ENCODE measurements around the gene NDUFAB1. TPM values are rescaled to one million over a fixed set of nuclear protein-coding genes. Genes with fewer than 3 reads are reported as not detected.

NDUFAB1 gene
- total and polyA plus RNA-seq, 2 of the 13 experiments (the other 11 are each of a cell fraction or from before 2014, with no cell fraction given) = 221 to 601 TPM

DNA sequence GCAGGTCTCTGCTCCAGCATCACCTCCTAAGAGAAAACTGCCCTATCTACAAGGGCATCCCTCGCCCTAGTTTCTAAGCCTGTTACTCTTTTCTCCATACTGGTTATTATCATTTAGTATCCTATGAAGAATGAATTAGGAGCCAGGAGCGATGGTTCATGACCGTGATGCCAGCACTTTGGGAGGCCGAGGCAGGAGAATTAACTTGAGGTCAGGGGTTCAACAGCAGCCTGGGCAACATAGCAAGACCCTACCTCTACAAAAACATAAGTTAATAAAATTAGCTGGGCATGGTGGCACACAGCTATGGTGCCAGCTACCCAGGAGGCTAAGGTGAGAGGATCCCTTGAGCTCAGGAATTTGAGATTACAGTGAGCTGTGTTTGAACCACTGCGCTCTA lies 46.2 kb downstream of the NDUFAB1 start:
- Histone ChIP-seq H4K20me1 (ENCODE audit: insufficient read depth, low read length) (no peaks in the 10 kb centered on the region), H3K9ac (ENCODE audit: insufficient read depth, low read depth, low read length) (no peak overlapping the region), H3K4me2 (ENCODE audit: low read depth, low read length) (no peak overlapping the region), H3K4me3 (replicated peaks in 1 of 3; ENCODE audit: insufficient read depth in 1 of 3, low read depth in 2 of 3, low read length in 3 of 3) (no peak overlapping the region), H2AFZ (ENCODE audit: low read length) (no peak overlapping the region), H3K27me3 (ENCODE audit: control insufficient read depth in 1 of 2, insufficient read depth in 2 of 2, low read length in 2 of 2) (no peaks in the 10 kb centered on the region), H3K4me1 (ENCODE audit: insufficient read depth, low read length) (peaks cover 3% of the 10 kb centered on the region), H3K27ac (ENCODE audit: extremely low read length, insufficient read depth, low read length) (no peak overlapping the region), H3K36me3 (replicated peaks in 1 of 2; ENCODE audit: control insufficient read depth in 1 of 2, insufficient read depth in 2 of 2, low read length in 2 of 2) (peaks cover 49 to 76% of the 10 kb centered on the region in 2 experiments), H3K9me3 (ENCODE audit: low read length) (no peaks in the 10 kb centered on the region), H3K79me2 (ENCODE audit: insufficient read depth, low read length) (no peaks in the 10 kb centered on the region)
- no TSS peak for BruUV-seq (replicated peaks)
- in situ Hi-C loops (cut with HindIII; ENCODE audit: extremely low pct_ligation_motif_present, low pct_unique_long_range_greater_than_20kb) (no loop called here), intact Hi-C loops (cut with micrococcal nuclease; ENCODE audit: unreplicated experiment) (no loop called here)
- FAIRE-seq (no peak), ATAC-seq (no peak), DNase-seq (ENCODE audit: low spot score) (no peak)
- TF ChIP-seq ZBTB3 (CRISPR knock-in tag; IDR thresholded peaks at IDR 0.05; ENCODE audit: borderline replicate concordance, low read depth) (no peak), ZNF121 (CRISPR knock-in tag; IDR thresholded peaks at IDR 0.05) (peak; percentile 73)
- ChIA-PET CTCF (ENCODE audit: low intra/inter-chr PET ratio, low total read pairs) (no interaction called here), POLR2A (interaction anchor here (0.7 to 3.2 kb wide), 3 partner anchors 7 to 48 kb away, joined by 3 to 11 read pairs (median 5); partner anchors contain the start of genes EARS2 and UBFD1)
- whole genome bisulfite sequencing (ENCODE audit: low lambda C conversion rate) = 99% methylated on average over 5 of the region's 5 CpGs

DNA sequence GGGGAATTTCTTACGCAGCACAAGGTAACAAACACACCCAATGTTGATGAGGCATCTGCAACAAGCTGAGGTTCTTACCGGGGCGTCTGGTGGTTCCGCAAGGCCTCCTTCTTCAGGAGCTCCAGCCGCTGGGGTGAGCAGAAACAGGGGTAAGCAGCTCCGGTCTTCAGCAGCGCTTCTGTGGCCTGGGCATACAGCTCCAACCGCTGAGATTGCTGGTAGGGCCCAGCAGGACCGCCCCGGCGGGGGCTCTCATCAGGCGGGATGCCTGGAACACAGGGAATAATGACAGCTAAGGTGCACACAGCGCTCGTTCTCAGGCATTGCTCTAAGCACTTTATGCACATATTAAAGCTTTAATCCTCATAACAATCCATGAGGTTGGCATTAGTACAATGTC lies 51.7 kb downstream of the NDUFAB1 start:
- ChIA-PET CTCF (ENCODE audit: low intra/inter-chr PET ratio, low total read pairs) (no interaction called here), POLR2A (interaction anchor here (3.3 kb wide), 1 partner anchor 13 kb away, joined by 16 read pairs; the partner anchor contains the start of genes EARS2 and UBFD1)
- in situ Hi-C loops (cut with HindIII; ENCODE audit: extremely low pct_ligation_motif_present, low pct_unique_long_range_greater_than_20kb) = no loop called here
- peaks cover 4% of the 10 kb centered on the region for H3K79me2 ChIP-seq (ENCODE audit: insufficient read depth, low read length)
- no peak overlapping the region for H3K27ac ChIP-seq (ENCODE audit: extremely low read length, insufficient read depth, low read length)
- intact Hi-C loops (cut with micrococcal nuclease; ENCODE audit: unreplicated experiment) = no loop called here
- no peak overlapping the region for H2AFZ ChIP-seq (ENCODE audit: low read length)
- DNase-seq (ENCODE audit: low spot score) (no peak), FAIRE-seq (no peak), ATAC-seq (no peak)
- no peak overlapping the region for H3K9ac ChIP-seq (ENCODE audit: insufficient read depth, low read depth, low read length)
- H3K36me3 ChIP-seq (replicated peaks in 1 of 2; ENCODE audit: control insufficient read depth in 1 of 2, insufficient read depth in 2 of 2, low read length in 2 of 2) = peaks cover 45 to 71% of the 10 kb centered on the region in 2 experiments
- no peak overlapping the region for H3K4me3 ChIP-seq (replicated peaks in 1 of 3; ENCODE audit: insufficient read depth in 1 of 3, low read depth in 2 of 3, low read length in 3 of 3)
- H3K4me2 ChIP-seq (ENCODE audit: low read depth, low read length) = no peak overlapping the region
- no peaks in the 10 kb centered on the region for H3K9me3 ChIP-seq (ENCODE audit: low read length)
- H4K20me1 ChIP-seq (ENCODE audit: insufficient read depth, low read length) = no peaks in the 10 kb centered on the region
- TF ChIP-seq SKIL (CRISPR knock-in tag; IDR thresholded peaks at IDR 0.05; ENCODE audit: borderline replicate concordance) (no peak), SRSF1 (optimal IDR thresholded peaks at IDR 0.05; ENCODE audit: low read depth, low read length) (no peak), MLLT10 (CRISPR knock-in tag; IDR thresholded peaks at IDR 0.05) (no peak), XRCC5 (optimal IDR thresholded peaks at IDR 0.05; ENCODE audit: low read length) (no peak), SIN3B (IDR thresholded peaks at IDR 0.05; ENCODE audit: low read length) (no peak), ZNF891 (CRISPR knock-in tag; IDR thresholded peaks at IDR 0.05) (0 out of 2 replicates have a peak, but pooled peaks have one; percentile 24), EP300 (IDR thresholded peaks at IDR 0.05; ENCODE audit: low read depth in 2 of 2, low read length in 2 of 2) (no peak), EP300 (CRISPR knock-in tag; IDR thresholded peaks at IDR 0.05; ENCODE audit: borderline replicate concordance) (no peak)
- WGBS (ENCODE audit: low lambda C conversion rate) = 98% methylated on average over 14 of the region's 14 CpGs
- no TSS peak for BruUV-seq (replicated peaks)
- peaks cover 18% of the 10 kb centered on the region for H3K4me1 ChIP-seq (ENCODE audit: insufficient read depth, low read length)
- H3K27me3 ChIP-seq (ENCODE audit: control insufficient read depth in 1 of 2, insufficient read depth in 2 of 2, low read length in 2 of 2) = no peaks in the 10 kb centered on the region

Data from HepG2 (cell line).